ENCODE results near the gene SH3RF1.

The SH3RF1 gene

GRCh38 chr4:169116270-169116901 is 154.4 kb downstream of the SH3RF1 start:
- no peak overlapping the region for H3K27ac Mint-ChIP-seq (ENCODE audit: low read depth)
- peaks cover 16% of the 10 kb centered on the region for H3K27me3 Mint-ChIP-seq
- H3K36me3 Mint-ChIP-seq (ENCODE audit: insufficient read depth), result peaks cover 2% of the 10 kb centered on the region
- H3K4me3 Mint-ChIP-seq, result no peak overlapping the region
- no peaks in the 10 kb centered on the region for H3K9me3 Mint-ChIP-seq
- DNase-seq (ENCODE audit: low spot score in 2 of 2) (no peak), ATAC-seq (replicated peaks; ENCODE audit: extremely low read depth, poor library complexity, severe bottlenecking) (no peak)
- H3K4me1 Mint-ChIP-seq, result no peaks in the 10 kb centered on the region

GRCh38 chr4:169115897-169116254 is 154.9 kb downstream of the SH3RF1 start:
- no peaks in the 10 kb centered on the region for H3K4me1 Mint-ChIP-seq
- H3K27me3 Mint-ChIP-seq, result peaks cover 13% of the 10 kb centered on the region
- H3K9me3 Mint-ChIP-seq, result no peaks in the 10 kb centered on the region
- ATAC-seq (replicated peaks; ENCODE audit: extremely low read depth, poor library complexity, severe bottlenecking) (no peak), DNase-seq (ENCODE audit: low spot score in 2 of 2) (no peak)
- H3K4me3 Mint-ChIP-seq, result no peak overlapping the region
- H3K27ac Mint-ChIP-seq (ENCODE audit: low read depth), result no peak overlapping the region
- peaks cover 2% of the 10 kb centered on the region for H3K36me3 Mint-ChIP-seq (ENCODE audit: insufficient read depth)

DNA sequence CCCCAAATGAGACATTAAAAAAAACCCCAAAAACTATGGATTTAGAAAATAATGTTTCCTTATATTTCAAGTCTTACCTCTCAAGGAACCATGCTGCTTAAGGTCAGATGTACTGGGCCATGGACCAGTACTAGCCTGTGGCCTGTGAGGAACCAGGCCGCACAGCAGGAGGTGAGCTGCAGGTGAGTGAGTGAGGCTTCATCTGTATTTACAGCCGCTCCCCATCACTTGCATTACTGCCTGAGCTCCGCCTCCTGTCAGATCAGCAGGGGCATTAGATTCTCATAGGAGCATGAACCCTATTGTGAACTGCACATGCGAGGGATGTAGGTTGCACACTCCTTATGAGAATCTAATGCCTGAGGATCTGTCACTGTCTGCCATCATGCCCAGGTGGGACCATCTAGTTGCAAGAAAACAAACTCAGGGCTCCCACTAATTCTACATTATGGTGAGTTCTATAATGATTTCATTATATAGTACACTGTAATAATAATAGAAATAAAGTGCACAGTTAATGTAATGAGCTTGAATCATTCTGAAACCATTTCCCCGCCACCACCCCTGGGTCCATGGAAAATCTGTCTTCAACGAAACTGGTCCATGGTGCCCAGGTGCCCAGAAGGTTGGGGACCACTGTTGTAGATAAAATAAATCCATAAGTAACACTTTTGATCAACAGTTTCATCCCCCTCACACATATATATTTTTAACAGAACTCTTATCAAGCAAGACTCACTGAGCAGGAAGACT is 155.4 kb downstream of the SH3RF1 start:
- H3K9me3 Mint-ChIP-seq, result no peaks in the 10 kb centered on the region
- DNase-seq (ENCODE audit: low spot score in 2 of 2) (no peak), ATAC-seq (replicated peaks; ENCODE audit: extremely low read depth, poor library complexity, severe bottlenecking) (no peak)
- no peaks in the 10 kb centered on the region for H3K4me1 Mint-ChIP-seq
- H3K27me3 Mint-ChIP-seq, result peaks cover 11% of the 10 kb centered on the region
- H3K27ac Mint-ChIP-seq (ENCODE audit: low read depth), result no peak overlapping the region
- peaks cover 2% of the 10 kb centered on the region for H3K36me3 Mint-ChIP-seq (ENCODE audit: insufficient read depth)
- H3K4me3 Mint-ChIP-seq, result no peak overlapping the region

- H3K9me3 Mint-ChIP-seq, result no peaks in the 10 kb centered on the region
- ATAC-seq (replicated peaks; ENCODE audit: extremely low read depth, poor library complexity, severe bottlenecking), result no peak
These were observed 156.3 kb downstream of the SH3RF1 start for GRCh38 chr4:169114341-169114974.

GRCh38 chr4:169110633-169111032 is 160.1 kb downstream of the SH3RF1 start:
- Mint-ChIP-seq H3K27me3 (peaks cover 19% of the 10 kb centered on the region), H3K4me1 (no peaks in the 10 kb centered on the region)
- no peak for DNase-seq (ENCODE audit: low spot score in 2 of 2)

More at GRCh38 chr4:169114341-169114974, 156.3 kb downstream of the SH3RF1 start:
- Mint-ChIP-seq H3K36me3 (ENCODE audit: insufficient read depth) (peaks cover 2% of the 10 kb centered on the region), H3K27me3 (peaks cover 11% of the 10 kb centered on the region), H3K4me1 (no peaks in the 10 kb centered on the region), H3K27ac (ENCODE audit: low read depth) (no peak overlapping the region), H3K4me3 (no peak overlapping the region)
- no peak for DNase-seq (ENCODE audit: low spot score in 2 of 2)

GRCh38 chr4:169109035-169109675 is 161.6 kb downstream of the SH3RF1 start:
- ATAC-seq (replicated peaks; ENCODE audit: extremely low read depth, poor library complexity, severe bottlenecking), result no peak
- H3K4me1 Mint-ChIP-seq, result no peaks in the 10 kb centered on the region
- H3K4me3 Mint-ChIP-seq, result no peak overlapping the region

More at GRCh38 chr4:169110633-169111032, 160.1 kb downstream of the SH3RF1 start:
- Mint-ChIP-seq H3K9me3 (no peaks in the 10 kb centered on the region), H3K36me3 (ENCODE audit: insufficient read depth) (no peaks in the 10 kb centered on the region), H3K27ac (ENCODE audit: low read depth) (no peak overlapping the region), H3K4me3 (no peak overlapping the region)
- ATAC-seq (replicated peaks; ENCODE audit: extremely low read depth, poor library complexity, severe bottlenecking), result no peak

GRCh38 chr4:169108303-169108702 is 162.5 kb downstream of the SH3RF1 start:
- no peaks in the 10 kb centered on the region for H3K4me1 Mint-ChIP-seq
- H3K27ac Mint-ChIP-seq (ENCODE audit: low read depth), result no peak overlapping the region
- H3K4me3 Mint-ChIP-seq, result no peak overlapping the region
- H3K9me3 Mint-ChIP-seq, result no peaks in the 10 kb centered on the region
- peaks cover 19% of the 10 kb centered on the region for H3K27me3 Mint-ChIP-seq
- no peak for ATAC-seq (replicated peaks; ENCODE audit: extremely low read depth, poor library complexity, severe bottlenecking)
- no peak for DNase-seq (ENCODE audit: low spot score in 2 of 2)
- peaks cover 2% of the 10 kb centered on the region for H3K36me3 Mint-ChIP-seq (ENCODE audit: insufficient read depth)

More at GRCh38 chr4:169109035-169109675, 161.6 kb downstream of the SH3RF1 start:
- no peaks in the 10 kb centered on the region for H3K9me3 Mint-ChIP-seq
- no peak for DNase-seq (ENCODE audit: low spot score in 2 of 2)
- peaks cover 19% of the 10 kb centered on the region for H3K27me3 Mint-ChIP-seq
- H3K27ac Mint-ChIP-seq (ENCODE audit: low read depth), result no peak overlapping the region
- peaks cover 1% of the 10 kb centered on the region for H3K36me3 Mint-ChIP-seq (ENCODE audit: insufficient read depth)

DNA sequence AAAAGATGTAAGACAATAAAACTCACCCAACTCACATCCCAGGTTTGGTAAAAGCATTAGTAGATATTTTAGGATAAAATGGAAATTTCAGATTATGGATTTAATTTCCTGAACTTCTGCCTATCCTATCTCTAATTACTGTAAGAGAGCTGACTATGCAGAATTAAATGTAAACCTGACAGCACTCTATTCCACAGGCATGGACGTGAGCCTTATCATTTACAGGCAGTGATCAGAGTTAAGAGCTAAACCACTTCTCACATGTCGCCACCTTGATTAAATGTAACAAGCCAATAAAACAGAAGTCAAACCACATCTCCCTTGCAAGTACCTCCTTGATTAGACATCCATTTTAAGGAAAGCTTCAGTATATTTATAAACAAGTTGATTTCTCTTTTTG is 163.2 kb downstream of the SH3RF1 start:
- Mint-ChIP-seq H3K9me3 (no peaks in the 10 kb centered on the region), H3K4me3 (no peak overlapping the region), H3K27me3 (peaks cover 19% of the 10 kb centered on the region), H3K4me1 (no peaks in the 10 kb centered on the region), H3K36me3 (ENCODE audit: insufficient read depth) (peaks cover 2% of the 10 kb centered on the region), H3K27ac (ENCODE audit: low read depth) (no peak overlapping the region)
- DNase-seq (ENCODE audit: low spot score in 2 of 2), result no peak
- no peak for ATAC-seq (replicated peaks; ENCODE audit: extremely low read depth, poor library complexity, severe bottlenecking)

- H3K4me1 Mint-ChIP-seq, result no peaks in the 10 kb centered on the region
- DNase-seq (ENCODE audit: low spot score in 2 of 2) (no peak), ATAC-seq (replicated peaks; ENCODE audit: extremely low read depth, poor library complexity, severe bottlenecking) (no peak)
- no peak overlapping the region for H3K27ac Mint-ChIP-seq (ENCODE audit: low read depth)
- no peaks in the 10 kb centered on the region for H3K9me3 Mint-ChIP-seq
- H3K36me3 Mint-ChIP-seq (ENCODE audit: insufficient read depth), result peaks cover 2% of the 10 kb centered on the region
- peaks cover 13% of the 10 kb centered on the region for H3K27me3 Mint-ChIP-seq
- H3K4me3 Mint-ChIP-seq, result no peak overlapping the region
These were observed 164.0 kb downstream of the SH3RF1 start for GRCh38 chr4:169106696-169107229.

DNA sequence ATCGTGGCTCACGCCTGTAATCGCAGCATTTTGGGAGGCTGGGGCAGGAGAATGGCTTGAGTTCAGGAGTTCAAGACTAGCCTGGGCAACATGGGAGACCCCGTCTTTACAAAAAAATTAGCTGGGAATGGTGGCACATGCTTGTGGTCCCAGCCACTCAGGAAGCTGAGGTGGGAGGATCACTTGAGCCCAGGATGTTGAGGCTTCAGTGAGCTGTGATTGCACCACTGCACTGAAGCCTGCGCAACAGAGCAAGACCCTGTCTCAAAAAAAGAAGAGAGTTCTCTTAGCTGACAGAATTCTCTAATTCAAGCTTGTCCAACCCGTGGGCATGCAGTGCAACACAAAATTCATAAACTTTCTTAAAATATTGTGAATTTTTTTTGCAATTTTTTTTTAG is 165.1 kb downstream of the SH3RF1 start:
- Mint-ChIP-seq H3K9me3 (no peaks in the 10 kb centered on the region), H3K4me1 (no peaks in the 10 kb centered on the region), H3K4me3 (no peak overlapping the region), H3K27me3 (peaks cover 7% of the 10 kb centered on the region), H3K27ac (ENCODE audit: low read depth) (no peak overlapping the region), H3K36me3 (ENCODE audit: insufficient read depth) (peaks cover 2% of the 10 kb centered on the region)
- ATAC-seq (replicated peaks; ENCODE audit: extremely low read depth, poor library complexity, severe bottlenecking), result no peak
- DNase-seq (ENCODE audit: low spot score in 2 of 2), result no peak

DNA sequence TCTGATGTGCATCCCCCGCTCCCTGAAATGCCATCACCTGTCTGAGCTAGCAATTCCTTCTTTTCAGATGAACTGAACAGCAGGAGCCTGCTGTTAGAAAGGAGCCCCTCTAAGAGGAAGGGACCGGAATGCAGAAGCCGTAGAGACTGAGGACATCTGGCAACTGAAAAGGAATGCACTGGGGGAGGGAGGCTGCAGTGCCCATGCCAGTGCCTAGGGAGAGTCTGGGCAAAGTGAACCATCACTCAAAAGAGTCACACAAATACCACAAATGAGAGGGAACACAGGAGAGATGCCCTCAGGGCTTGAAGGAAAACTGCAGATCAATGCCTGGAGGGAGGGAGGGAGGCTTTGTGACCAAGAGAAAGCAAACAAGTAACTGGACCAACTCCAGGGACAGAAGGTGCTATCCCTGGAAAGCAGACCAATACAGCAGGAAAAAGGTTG is 166.8 kb downstream of the SH3RF1 start:
- Mint-ChIP-seq H3K9me3 (no peaks in the 10 kb centered on the region), H3K4me1 (no peaks in the 10 kb centered on the region), H3K4me3 (no peak overlapping the region), H3K27ac (ENCODE audit: low read depth) (no peak overlapping the region), H3K36me3 (ENCODE audit: insufficient read depth) (peaks cover 2% of the 10 kb centered on the region), H3K27me3 (peaks cover 7% of the 10 kb centered on the region)
- DNase-seq (ENCODE audit: low spot score in 2 of 2), result no peak
- no peak for ATAC-seq (replicated peaks; ENCODE audit: extremely low read depth, poor library complexity, severe bottlenecking)

DNA sequence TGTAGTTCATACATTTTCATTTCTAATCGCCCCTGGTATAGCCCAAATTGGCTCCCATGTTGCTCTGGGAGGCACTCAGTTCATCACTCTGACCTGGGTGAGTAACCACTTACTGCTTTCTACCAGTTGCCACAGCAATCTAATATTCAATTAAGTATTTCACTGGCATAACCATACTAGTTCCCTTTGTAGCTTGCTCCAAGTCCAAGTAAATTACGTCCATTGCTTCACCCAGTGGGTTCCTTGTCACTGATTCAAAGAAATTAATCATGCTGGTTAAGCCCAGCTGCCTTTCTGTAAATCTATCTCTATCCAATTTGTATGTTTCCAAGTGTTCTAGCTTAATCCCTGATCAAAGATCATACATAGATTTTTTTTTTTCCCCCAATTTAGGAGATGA is 168.7 kb downstream of the SH3RF1 start:
- no peak for DNase-seq (ENCODE audit: low spot score in 2 of 2)
- Mint-ChIP-seq H3K27me3 (peaks cover 6% of the 10 kb centered on the region), H3K9me3 (no peaks in the 10 kb centered on the region), H3K36me3 (ENCODE audit: insufficient read depth) (peaks cover 2% of the 10 kb centered on the region), H3K4me3 (no peak overlapping the region), H3K4me1 (no peaks in the 10 kb centered on the region), H3K27ac (ENCODE audit: low read depth) (no peak overlapping the region)
- no peak for ATAC-seq (replicated peaks; ENCODE audit: extremely low read depth, poor library complexity, severe bottlenecking)

Measured in central memory CD8-positive, alpha-beta T cell (primary cell).